GM21737 (cell line): ENCODE measurements around the gene PGM3.
"Not testable (repeated sequence)": the region's sequence is repeated elsewhere in the genome, so short reads cannot be mapped to it uniquely, and the experiment has no call there.

Experiments
- ATAC-seq: cut with Tn5 transposase; IDR thresholded peaks from one replicate; pipeline ENCODE4 v1.9.1; 2021; ENCODE audit warnings: mild to moderate bottlenecking, moderate library complexity; ENCODE audit not compliant: unreplicated experiment

Gene PGM3

GRCh38 chr6:83192871-83193746 is at the start of gene PGM3, which contains the start of gene RWDD2A:
PGM3 (minus strand) TSS chr6:83193265; CDS start chr6:83191012, 2,253 bp downstream.
RWDD2A (plus strand) TSS chr6:83193357; CDS start chr6:83194452, 1,095 bp downstream.
- peak; percentile 99 for ATAC-seq

DNA sequence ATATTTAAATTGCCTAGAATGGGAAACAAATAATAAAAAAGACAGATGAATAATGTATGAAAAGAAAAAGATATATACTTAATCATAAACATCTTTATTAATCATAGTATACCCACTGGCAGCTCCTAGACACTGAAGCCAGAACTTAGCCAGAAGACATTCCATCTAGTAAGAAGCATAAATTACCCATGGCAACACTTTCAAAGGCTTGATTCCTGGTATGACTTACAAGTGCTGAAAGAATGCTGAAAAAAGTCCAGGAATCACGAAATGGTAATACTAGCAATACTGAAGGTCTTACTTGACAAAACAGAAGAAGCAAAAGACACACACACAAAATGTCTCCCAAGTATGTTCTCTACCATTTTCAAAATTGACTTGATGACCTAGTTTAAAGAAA is 38.1 kb upstream of the PGM3 start:
- no peak for ATAC-seq

DNA sequence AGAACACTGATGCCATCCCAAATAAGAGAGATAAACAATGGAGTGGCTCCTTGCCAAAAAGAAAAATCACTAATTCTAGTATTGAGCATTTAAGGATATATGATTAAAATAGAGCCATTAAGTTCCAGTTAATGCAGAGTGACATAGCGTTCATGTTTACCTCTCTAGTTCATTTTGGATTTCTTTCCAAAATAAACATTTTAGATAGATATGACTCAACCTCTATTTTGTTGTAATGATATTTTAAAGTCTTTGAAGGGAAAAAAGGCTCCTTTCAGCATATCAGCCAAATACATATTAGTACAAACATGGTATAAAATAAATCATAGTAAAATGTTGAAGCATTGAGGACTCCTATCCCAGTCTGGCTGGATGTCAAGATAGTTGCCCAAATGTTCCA is 33.5 kb upstream of the PGM3 start:
- ATAC-seq = no peak

DNA sequence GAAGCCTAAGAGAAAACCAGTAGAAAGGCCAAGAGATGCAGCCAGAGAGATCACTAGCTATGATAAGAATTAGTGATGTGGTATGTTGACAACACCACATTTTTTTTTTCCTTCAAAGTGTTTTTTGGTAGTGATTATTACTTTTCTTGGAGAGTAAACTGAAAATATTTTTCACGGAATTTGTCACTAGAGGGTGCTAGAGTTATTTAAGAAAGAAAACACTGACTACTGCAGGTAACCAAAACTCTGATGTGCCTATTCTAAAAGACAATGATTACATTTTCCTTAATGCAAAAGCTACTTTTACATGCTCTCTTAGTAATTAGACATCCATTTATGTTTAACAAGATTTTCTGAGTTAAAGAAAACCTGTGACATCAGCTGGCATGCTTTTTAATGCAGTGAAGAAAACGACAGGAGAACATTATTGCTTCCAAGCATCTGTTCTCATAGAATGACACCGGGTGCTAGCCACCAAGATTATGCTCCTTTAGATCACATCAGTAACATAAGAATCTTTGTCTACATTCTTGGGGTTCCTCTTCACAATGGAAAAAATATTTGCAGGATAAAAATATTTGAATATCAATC is 28.9 kb upstream of the PGM3 start:
- ATAC-seq = no peak

DNA sequence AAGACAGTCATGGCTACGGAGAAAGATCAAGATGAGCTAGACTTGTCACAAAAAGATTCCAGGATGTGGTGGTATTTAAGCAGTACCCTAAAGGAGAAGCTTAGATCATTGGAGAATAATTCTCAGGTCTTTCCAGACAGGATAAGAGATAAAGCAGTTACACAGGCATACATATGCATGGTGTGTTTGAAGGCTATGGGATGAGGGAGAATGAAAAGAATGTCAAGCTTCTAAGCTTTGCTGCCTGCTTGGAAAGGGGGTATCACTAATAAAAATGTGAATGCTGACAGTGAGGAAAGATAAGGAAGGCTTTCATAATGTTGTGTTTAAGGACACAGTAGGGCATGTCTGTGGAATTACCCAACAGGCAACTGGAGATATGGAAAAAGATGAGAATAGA is 28.2 kb upstream of the PGM3 start:
- no peak for ATAC-seq

GRCh38 chr6:83220121-83220520 is 27.1 kb upstream of the PGM3 start:
- no peak for ATAC-seq

DNA sequence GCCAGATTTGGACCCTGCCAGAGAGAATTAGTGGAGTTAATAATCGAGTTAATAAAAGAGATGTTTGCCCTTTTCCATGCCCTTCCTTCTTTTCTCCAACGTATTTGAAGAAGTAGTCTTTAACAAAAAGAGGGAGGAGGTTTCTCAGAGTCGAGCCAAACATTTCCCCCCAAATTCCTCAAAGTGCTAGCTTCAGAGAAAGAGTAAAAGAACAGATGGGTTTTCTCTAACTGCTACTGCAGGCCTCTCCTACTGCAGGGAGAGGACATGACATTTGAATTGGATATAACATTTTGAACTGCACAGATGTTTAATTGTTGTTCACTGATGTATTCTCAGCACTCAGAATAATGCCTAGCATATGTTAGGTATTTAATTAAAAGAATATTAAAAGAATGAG is 25.6 kb upstream of the PGM3 start:
- no peak for ATAC-seq

- no peak for ATAC-seq
Measured at GRCh38 chr6:83216806-83217205, 23.7 kb upstream of the PGM3 start.

GRCh38 chr6:83215131-83216047 is 22.3 kb upstream of the PGM3 start:
- ATAC-seq = peak; percentile 99

DNA sequence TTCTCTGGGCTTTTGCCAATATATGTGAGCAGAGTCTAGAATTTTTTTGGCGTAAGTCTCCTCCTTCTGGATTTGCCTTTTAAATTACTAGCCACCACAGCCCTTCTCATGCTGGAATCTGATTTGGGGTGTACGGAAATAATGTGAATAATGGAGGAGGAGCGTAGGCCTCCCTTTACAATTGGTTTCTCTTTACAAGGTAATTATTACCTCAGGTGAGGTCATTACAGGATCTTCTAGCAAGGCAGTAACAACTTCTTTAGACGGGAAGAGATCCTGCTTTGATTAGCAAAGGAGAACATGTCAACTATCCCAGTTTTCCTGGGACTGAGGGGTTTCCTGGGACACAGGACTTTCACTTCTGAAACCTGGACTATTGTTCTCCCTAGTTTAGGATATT is 9.0 kb upstream of the PGM3 start:
- ATAC-seq = no peak

DNA sequence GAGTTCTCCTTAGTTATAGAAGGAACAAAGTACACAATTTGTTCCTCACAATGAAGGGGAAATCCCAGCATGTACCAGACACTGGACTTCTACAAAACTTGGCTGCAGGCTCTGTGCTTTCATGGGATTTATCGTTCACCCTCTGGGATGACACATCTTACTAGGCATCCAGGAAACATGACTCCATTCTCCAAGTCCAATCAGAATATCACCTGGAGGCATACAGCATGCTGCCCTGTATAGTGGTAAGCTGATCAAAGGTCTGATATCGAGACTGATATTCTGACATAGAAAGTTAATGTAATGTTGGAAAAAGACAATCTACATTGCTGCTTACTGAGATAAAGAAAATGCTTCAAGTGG is 6.8 kb upstream of the PGM3 start:
- ATAC-seq = no peak

DNA sequence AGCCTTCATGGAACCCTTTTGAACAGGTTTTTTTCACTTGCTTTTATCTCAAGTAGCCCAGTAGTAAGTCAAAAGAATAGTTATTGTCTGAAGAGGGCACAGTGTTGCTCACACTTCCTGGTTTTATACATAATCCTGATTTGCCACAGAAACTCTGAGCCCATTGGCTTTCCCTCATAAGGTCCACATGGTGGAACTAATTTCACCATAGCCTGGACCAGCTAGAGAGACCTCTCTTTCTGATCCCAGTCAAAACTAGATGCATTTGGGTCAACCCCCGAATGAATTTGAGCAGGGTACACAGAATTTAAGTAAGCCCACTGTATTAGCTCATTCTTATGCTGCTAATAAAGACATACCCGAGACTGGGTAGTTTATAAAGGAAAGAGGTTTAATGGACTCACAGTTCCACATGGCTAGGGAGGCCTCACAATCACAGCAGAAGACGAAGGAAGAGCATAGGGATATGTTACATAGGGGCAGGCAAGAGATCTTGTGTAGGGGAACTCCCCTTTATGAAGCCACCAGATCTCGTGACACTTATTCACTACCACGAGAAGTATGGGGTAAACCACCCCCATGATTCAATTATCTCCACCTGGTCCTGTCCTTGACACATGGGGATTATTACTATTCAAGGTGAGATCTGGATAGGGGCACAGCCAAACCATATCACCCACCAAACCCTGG is 6.3 kb upstream of the PGM3 start:
- ATAC-seq = no peak

DNA sequence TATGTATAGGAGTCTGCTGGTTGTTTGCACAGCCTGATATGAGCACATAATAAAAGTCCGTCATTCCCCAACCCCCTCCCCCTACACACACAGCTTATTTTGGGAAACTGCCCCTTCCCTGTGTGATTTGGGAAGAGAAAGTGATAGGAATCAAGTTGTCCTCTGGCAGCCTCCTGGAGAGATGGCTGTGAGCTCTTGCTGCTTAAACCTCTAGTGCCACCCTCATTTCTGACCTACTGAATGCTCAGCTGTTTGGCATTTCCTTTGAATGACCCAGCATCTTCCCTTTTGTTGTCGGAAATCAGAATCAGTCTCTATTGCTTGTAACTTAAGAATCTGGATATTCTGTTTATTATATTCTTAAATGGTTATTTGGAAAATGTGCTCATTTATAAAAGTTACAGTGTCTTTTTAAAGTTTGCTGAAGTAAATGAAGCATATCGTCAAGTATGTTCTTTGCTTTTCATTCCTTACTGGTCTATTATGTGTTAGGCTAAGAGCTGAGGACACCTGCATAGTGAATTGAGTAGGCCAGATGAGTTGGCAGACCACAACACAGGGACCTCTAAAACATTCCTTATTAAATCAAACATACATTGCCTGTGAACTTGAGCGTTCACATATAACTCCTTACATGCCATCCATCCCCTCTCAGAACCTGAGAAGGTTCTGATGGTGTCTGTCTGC is 5.6 kb upstream of the PGM3 start:
- no peak for ATAC-seq

DNA sequence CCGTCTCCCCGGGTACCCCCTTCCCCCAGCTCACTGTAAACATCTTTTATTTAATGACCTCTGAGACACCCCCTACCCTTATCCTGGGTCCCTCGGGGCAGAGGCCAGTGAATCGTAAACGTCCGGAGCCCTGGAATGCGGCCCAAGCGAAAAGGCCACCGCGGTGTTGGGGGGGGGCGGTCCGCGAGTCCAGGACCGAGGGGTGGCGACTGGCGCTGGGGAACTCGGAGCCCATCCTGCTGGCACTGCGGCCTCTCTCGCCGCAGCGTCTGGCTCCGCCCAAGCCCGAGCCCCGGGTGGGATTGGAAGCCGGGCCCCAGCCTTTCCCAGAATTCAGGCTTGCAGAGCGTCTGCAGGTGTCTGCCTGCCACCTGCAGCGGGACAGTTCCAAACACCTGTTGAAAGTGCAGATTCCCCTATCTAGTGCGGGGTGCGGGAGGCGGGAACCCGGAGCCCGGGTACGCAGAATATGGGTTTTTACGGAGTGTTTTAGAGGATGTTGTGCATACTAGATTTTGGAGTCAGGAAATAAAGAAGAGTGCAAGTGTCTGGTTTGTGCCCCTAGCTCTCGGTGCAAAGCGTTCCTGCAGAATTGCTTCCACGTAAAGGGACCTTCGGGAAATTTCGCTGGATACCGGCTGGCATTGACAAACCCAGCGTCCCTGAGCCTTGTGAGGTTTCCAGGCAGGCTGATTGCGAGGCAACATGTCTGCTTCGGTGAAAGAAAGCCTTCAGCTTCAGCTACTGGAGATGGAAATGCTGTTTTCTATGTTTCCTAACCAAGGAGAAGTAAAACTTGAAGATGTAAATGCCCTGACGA is 892 bp upstream of the PGM3 start:
- peak; percentile 24 for ATAC-seq

DNA sequence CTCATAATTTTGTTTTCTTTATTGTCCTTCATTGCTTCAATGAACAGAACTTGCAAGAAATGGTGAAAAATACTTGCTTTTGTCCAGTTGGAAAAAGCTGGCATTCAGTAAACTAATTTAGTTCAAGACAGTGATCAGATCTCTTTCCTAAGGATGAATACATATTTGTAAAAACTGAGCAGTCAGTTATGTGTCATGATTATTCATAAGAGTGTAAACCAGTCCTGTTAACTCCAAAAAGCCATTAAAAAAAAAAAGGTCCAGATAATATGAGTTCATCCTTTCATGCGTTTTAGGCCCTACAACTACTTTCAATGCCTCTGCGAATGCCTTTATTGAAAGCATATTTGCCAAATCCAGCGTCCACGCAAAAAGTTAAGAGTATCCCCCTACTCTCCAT is 609 bp downstream of the PGM3 start:
- ATAC-seq = no peak

GRCh38 chr6:83191974-83192373 is 1.1 kb downstream of the PGM3 start:
- not testable (repeated sequence) for ATAC-seq

- no peak for ATAC-seq
Measured at GRCh38 chr6:83190626-83191025, 2.4 kb downstream of the PGM3 start.

GRCh38 chr6:83188501-83188900 is 4.6 kb downstream of the PGM3 start:
- no peak for ATAC-seq

DNA sequence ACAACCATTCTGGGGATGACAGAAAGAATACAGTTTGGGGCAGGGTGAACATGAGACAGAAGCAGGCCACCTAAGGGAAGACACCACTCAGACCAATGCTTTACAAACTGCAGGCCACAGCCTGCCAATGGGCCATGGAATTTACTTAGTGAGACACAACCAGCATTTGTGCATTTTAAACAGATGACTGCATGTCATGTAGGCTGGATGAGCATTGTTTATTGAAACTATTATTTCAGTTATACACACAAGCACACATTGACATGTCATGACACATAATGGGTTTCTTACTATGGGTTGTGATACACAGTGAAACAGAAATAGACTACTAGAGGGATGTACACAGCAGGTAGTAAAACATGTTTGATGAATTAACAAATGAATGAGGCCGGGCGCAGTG is 8.0 kb downstream of the PGM3 start:
- ATAC-seq = no peak
